ENCODE data around the gene RXFP4. TPM values are rescaled to one million over a fixed set of nuclear protein-coding genes. Genes with fewer than 3 reads are reported as not detected.

Gene RXFP4
- total and polyA plus RNA-seq, 2 of the 13 experiments (the other 11 are each of a cell fraction or from before 2014, with no cell fraction given) = 0.38 to 1.4 TPM

GRCh38 chr1:155989242-155990004 lies 48.0 kb downstream of the RXFP4 start (continued):
- TF ChIP-seq ZBTB40 (IDR thresholded peaks at IDR 0.05) (no peak), ZBTB40 (CRISPR knock-in tag; IDR thresholded peaks at IDR 0.05) (0 out of 2 replicates have a peak, but pooled peaks have one; percentile 36), FOXA3 (CRISPR knock-in tag; IDR thresholded peaks at IDR 0.05) (peak; percentile 30; the same call in 1 of the 2 replicates), NRL (CRISPR knock-in tag; IDR thresholded peaks at IDR 0.05; ENCODE audit: borderline replicate concordance) (peak; percentile 32; the same call in 1 of the 2 replicates), HHEX (CRISPR knock-in tag; IDR thresholded peaks at IDR 0.05) (no peak), ZNF546 (CRISPR knock-in tag; conservative IDR thresholded peaks at IDR 0.05) (0 out of 2 replicates have a peak, but pooled peaks have one; percentile 41), SMC3 (IDR thresholded peaks at IDR 0.05; ENCODE audit: low read length) (peak; percentile 77), ARID4A (CRISPR knock-in tag; IDR thresholded peaks at IDR 0.05; ENCODE audit: borderline replicate concordance) (peak; percentile 16; the same call in 1 of the 2 replicates), XRCC5 (optimal IDR thresholded peaks at IDR 0.05; ENCODE audit: low read length) (peak; percentile 41), ZNF230 (CRISPR knock-in tag; IDR thresholded peaks at IDR 0.05) (peak; percentile 90; the same call in 1 of the 2 replicates), CREBL2 (CRISPR knock-in tag; IDR thresholded peaks at IDR 0.05; ENCODE audit: borderline replicate concordance) (0 out of 2 replicates have a peak, but pooled peaks have one; percentile 48), ATF6 (CRISPR knock-in tag; conservative IDR thresholded peaks at IDR 0.05) (no peak), ZSCAN12 (CRISPR knock-in tag; IDR thresholded peaks at IDR 0.05) (no peak)

Measured in HepG2 (cell line).